ENCODE measurements around the gene SF3B4. TPM values are rescaled to one million over a fixed set of nuclear protein-coding genes. Genes with fewer than 3 reads are reported as not detected.

Gene SF3B4
- total and polyA plus RNA-seq, 8 donors: 39.4 to 78.8 (median 66.3) TPM

DNA sequence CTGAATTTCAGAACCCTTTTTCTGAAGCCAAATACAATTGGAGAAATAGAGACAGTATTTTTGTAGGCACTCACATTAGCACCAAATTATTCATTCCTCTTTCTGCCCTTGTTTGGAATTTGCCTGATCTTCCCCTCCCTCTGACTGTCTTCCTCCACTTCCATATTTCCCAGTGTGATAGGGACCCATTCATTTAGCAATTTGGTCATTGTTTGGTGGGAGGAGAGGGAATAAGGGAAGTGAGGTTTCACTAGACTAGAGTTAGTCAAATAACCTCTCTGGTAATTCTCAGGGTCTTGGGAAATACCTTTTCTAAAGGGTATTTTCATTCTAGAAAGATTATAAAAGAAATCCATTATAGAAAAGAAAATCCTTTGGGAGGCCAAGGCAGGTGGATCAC, 40.0 kb upstream of the SF3B4 start:
- no peak for DNase-seq
- Histone ChIP-seq H3K4me3 (no peak overlapping the region), H3K4me1 (peaks cover 2 to 15% of the 10 kb centered on the region in 2 donors), H3K27me3 (peaks cover 0 to 9% of the 10 kb centered on the region in 2 donors), H3K9me3 (no peaks in the 10 kb centered on the region), H3K36me3 (peaks cover 0 to 74% of the 10 kb centered on the region in 2 donors), H3K27ac (no peak overlapping the region)
- ATAC-seq: no peak
- intact Hi-C loops (cut with DNase I): loop anchor here in 1 of 2 donors (10.0 kb wide), 1 partner anchor 197 kb away; no protein-coding TSS in a partner anchor
- no peak for TF ChIP-seq CTCF (IDR thresholded peaks at IDR 0.05)

DNA sequence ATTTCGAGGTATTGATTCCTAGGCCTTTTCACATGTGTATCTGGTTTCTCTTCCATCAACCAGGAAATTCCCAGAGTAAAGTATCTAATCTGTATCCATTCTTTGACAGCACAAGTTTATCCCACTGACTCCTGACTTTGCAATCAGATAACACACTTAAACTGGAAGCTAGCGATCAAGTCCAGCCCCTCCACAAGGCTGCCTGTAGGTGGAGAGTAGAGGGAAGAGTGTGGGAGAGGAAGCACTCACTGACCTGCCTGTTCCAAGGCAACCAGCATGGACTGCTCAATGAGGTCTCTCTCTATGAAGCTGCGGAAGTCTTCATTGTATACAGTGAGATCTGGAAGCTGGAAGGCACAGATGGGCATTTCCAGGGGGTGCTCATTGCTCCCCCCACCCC, 39.4 kb upstream of the SF3B4 start:
- Histone ChIP-seq H3K4me3 (no peak overlapping the region), H3K9me3 (no peaks in the 10 kb centered on the region), H3K27ac (no peak overlapping the region), H3K4me1 (peaks cover 7 to 21% of the 10 kb centered on the region in 2 donors), H3K36me3 (peaks cover 0 to 69% of the 10 kb centered on the region in 2 donors), H3K27me3 (peaks cover 0 to 9% of the 10 kb centered on the region in 2 donors)
- intact Hi-C loops (cut with DNase I): loop anchor here in 1 of 2 donors (10.0 kb wide), 1 partner anchor 198 kb away; no protein-coding TSS in a partner anchor
- TF ChIP-seq CTCF (IDR thresholded peaks at IDR 0.05): no peak
- DNase-seq (no peak), ATAC-seq (no peak)

- Histone ChIP-seq H3K9me3 (no peaks in the 10 kb centered on the region), H3K4me3 (no peak overlapping the region), H3K36me3 (peaks cover 0 to 65% of the 10 kb centered on the region in 2 donors), H3K27ac (no peak overlapping the region), H3K4me1 (peaks cover 7 to 26% of the 10 kb centered on the region in 2 donors), H3K27me3 (peaks cover 0 to 9% of the 10 kb centered on the region in 2 donors)
- no peak for ATAC-seq
- DNase-seq: no peak
- TF ChIP-seq CTCF (IDR thresholded peaks at IDR 0.05): no peak
- intact Hi-C loops (cut with DNase I): loop anchor here in 1 of 2 donors (10.0 kb wide), 1 partner anchor 198 kb away; no protein-coding TSS in a partner anchor
These were observed 38.8 kb upstream of the SF3B4 start for GRCh38 chr1:149966405-149966804.

DNA sequence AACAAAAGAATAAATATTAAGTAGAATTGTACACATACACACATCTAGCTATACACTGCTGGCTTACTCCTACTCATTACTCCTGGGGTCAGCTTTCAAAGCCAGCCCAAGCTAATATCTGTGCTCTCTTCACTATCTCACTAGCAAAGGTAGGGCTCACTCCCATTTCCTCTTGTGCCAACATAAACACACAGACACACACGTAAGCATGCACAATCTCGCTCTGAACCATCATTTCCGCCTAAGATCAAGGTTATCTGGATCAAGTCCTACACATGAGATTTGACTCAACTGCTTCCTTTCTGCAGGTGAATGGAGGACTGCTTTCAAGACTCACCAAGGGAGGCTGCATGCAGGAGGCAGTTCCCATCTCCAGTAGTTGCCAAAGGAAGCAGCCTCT, 37.8 kb upstream of the SF3B4 start:
- Histone ChIP-seq H3K9me3 (no peaks in the 10 kb centered on the region), H3K4me3 (no peak overlapping the region), H3K27me3 (peaks cover 0 to 9% of the 10 kb centered on the region in 2 donors), H3K27ac (no peak overlapping the region), H3K36me3 (peaks cover 0 to 58% of the 10 kb centered on the region in 2 donors), H3K4me1 (peaks cover 7 to 26% of the 10 kb centered on the region in 2 donors)
- DNase-seq (no peak), ATAC-seq (no peak)
- intact Hi-C loops (cut with DNase I): loop anchor here in 1 of 2 donors (10.0 kb wide), 1 partner anchor 199 kb away; no protein-coding TSS in a partner anchor
- no peak for TF ChIP-seq CTCF (IDR thresholded peaks at IDR 0.05)

DNA sequence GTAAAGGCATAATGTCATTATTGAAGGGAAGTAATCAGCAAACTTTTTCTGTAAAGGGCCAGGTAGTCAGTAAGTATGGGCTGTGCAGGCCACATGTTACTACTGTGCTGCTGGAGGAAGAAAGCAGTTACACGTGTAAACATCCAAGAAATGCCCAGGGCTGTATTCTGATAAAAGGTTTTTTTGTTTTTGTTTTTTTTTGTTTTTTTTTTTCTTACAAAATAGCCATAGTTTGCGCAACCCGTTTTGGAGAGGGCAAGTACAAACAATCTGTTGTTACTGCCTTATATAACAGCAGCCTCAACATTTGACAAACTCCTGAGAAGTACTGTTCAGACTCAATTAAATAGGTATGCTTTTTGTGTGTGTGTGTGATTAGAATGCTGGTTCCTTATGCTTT, 35.8 kb upstream of the SF3B4 start:
- intact Hi-C loops (cut with DNase I): loop anchor here in 1 of 2 donors (5.0 to 10.0 kb wide), 3 partner anchors 84 to 224 kb away; no protein-coding TSS in a partner anchor
- no peak for TF ChIP-seq CTCF (IDR thresholded peaks at IDR 0.05)
- no peaks in the 10 kb centered on the region for H3K27me3 ChIP-seq
- DNase-seq (peak in 1 of 4 donors; percentile 36), ATAC-seq (peak; percentile 25)
- H3K4me3 ChIP-seq: no peak overlapping the region
- H3K9me3 ChIP-seq: no peaks in the 10 kb centered on the region
- H3K36me3 ChIP-seq: peaks cover 0 to 53% of the 10 kb centered on the region in 2 donors
- peak overlapping the region; percentile 2 to 16 for H3K27ac ChIP-seq
- H3K4me1 ChIP-seq: peaks cover 7 to 26% of the 10 kb centered on the region in 2 donors
